NCI-H748 (cell line): ENCODE data around the gene TBC1D2B.

Source experiments
- DNase-seq: peaks from one replicate; lab custom pipeline; 2025; ENCODE audit not compliant: unreplicated experiment; lab: John Stamatoyannopoulos, UW

TBC1D2B gene

GRCh38 chr15:78055919-78056713 is 21.4 kb downstream of the TBC1D2B start:
- no peak for DNase-seq

DNA sequence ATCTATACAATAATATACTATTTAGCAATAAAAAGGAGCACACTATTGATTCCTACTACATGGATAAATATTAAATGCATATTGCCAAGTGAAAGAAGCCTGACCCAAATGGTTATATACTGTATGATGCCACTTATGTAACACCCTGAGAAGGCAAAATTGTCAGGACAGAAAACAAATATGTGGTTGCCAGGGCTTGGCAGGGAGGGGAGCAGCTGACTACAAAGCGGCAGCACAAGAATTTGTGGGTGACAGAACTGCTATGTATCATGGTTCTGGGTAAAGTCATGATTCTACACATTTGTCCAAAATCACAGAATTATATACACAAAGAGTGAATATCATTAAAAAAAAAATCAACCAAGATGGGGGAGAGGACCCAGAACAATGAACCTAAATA is 22.5 kb downstream of the TBC1D2B start:
- DNase-seq, result no peak

DNA sequence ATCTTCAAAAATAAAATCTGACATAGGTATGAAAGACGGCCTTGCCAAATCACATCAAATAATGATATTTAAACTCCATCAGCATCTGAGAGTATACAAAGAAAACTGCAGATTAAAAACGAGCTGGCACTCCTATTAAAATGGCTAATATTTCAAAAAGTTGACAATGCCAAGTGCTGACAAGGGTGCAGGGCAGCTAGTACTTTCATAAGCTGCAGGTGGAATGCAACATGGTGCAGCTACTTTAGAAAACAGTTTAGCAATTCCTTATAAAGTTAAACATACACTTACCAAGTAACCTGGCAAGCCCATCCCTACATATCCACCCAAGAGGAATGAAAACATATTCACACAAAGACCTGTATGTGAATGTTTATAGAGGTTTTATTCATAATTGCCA is 23.0 kb downstream of the TBC1D2B start:
- no peak for DNase-seq

- DNase-seq, result no peak
These were observed 25.0 kb downstream of the TBC1D2B start for GRCh38 chr15:78052545-78052944.

GRCh38 chr15:78052001-78052401 is 25.5 kb downstream of the TBC1D2B start:
- no peak for DNase-seq

DNA sequence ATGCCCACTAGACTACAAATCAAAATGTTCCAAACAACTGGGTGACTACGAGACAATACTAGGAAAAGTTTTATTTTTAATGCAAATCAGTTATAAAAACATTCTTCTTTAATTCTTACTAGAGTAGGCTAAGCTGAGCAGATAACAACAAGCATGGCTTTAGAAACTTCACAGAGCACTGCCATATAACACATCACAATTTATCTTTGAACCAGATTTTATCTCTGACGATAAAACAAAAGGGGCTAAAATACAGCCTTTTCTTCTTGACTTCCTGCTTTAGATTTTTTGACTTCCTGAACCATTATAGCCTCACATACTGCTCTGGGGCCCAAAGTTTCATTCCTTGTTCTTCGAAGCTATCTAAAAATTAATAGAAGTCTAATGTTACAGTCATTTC is 25.9 kb downstream of the TBC1D2B start:
- DNase-seq, result no peak

GRCh38 chr15:78050826-78051225 is 26.7 kb downstream of the TBC1D2B start:
- DNase-seq, result no peak

DNA sequence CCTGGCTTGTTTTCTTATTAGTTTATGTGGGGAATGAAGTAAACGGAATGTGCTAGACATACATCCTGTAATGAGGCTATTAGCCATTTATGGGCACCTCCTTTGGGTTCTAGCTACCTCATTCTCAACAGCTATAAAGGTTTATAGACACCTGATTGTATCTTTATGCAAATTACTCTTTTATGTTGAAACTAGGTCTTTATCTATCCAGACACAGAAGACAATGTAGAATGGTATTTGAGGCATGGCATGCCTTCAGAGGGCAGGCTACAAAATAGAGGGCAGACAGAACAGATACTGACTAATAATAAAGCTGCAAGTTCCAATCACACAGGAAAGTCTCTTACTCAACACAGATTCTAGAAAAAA is 27.1 kb downstream of the TBC1D2B start:
- DNase-seq, result no peak

GRCh38 chr15:78049691-78050440 is 27.6 kb downstream of the TBC1D2B start:
- DNase-seq, result no peak

- no peak for DNase-seq
These were observed 28.9 kb downstream of the TBC1D2B start for GRCh38 chr15:78048628-78048920.

DNA sequence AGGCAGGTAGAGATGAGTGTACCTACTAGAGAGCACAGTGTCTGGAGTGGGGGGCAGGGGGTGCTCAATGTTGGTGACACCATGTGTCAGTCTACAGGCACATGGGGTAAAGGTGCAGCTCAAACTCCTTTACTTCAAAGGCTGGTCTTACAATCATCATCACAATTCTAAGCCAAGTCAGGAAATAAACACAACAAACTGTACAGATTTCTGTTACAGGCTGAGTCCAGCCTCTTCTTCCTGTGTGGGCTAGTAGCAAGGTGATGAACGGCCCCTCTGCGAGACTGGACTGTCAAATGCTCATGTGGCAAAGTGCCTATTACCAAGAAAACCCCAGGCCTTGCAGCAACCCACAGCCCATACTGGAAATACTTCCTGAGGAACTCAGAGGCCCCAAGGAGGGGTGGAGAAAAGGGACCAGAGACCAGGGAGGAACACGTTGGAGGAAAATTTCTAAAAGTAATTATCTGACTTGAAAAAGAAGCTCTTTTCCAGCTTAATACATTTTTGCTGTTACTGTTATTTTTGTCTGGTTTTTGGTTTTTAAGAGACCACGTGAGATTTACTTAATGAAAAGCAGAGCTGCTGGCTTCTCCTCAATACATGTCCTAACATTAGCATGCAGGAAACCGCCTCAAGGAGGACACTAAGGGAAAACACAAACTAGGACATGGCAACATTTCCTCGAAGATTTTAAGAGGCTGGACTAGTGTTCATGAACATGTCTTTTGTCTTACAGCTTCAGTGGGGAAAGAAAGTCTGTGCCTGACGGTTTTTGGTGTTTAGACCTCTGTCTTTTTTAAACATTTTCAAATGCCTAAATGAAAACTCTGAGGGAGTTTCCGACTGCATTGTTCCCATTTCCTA is 29.5 kb downstream of the TBC1D2B start:
- DNase-seq, result no peak

DNA sequence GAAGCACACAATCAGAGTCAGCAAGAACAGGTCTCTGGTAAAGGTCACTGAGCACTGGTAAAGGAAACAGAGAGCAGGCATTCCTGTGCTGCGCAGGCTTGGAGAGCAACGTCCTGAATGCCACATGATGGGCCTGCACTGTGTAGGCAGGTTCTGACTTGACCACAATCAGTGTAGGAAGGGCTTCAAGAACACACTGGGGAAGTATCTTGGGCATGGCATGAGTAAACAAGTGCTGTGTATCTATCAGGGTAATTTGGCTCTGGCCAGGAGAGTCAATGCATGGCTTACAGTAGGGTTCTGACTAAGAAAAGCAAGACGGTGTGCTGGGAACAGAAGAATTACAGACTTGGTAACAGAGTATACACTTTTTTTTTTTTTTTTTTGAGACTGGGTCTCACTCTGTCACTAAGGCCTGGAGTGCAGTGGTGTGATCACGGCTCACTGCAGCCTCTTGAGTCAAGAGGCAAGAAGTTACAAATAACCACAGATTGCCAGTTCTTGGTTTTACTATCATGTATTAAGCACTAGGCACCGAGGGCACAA is 30.6 kb downstream of the TBC1D2B start:
- no peak for DNase-seq

GRCh38 chr15:78045189-78045588 is 32.3 kb downstream of the TBC1D2B start:
- DNase-seq, result no peak

- no peak for DNase-seq
These were observed 32.9 kb downstream of the TBC1D2B start for GRCh38 chr15:78044407-78045155.

DNA sequence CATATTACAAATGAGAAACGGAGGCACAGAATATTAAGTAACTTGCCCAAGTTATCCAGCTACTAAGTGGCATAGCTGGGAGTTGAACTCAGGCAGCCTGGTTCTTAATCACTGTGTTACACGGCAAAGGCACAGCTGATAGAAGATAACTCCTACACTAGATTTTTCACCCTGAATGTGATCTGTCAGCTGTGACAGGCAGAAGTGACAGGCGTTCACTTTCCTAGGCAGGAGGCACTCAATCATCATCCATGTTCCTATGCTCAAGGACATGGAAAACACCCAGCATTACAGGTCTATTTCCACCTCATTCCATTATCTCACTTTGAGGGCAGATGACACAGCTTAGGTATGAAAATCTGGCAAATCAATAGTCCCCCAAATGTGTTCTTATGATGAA is 35.6 kb downstream of the TBC1D2B start:
- no peak for DNase-seq

- DNase-seq, result no peak
These were observed 36.8 kb downstream of the TBC1D2B start for GRCh38 chr15:78040653-78041244.

DNA sequence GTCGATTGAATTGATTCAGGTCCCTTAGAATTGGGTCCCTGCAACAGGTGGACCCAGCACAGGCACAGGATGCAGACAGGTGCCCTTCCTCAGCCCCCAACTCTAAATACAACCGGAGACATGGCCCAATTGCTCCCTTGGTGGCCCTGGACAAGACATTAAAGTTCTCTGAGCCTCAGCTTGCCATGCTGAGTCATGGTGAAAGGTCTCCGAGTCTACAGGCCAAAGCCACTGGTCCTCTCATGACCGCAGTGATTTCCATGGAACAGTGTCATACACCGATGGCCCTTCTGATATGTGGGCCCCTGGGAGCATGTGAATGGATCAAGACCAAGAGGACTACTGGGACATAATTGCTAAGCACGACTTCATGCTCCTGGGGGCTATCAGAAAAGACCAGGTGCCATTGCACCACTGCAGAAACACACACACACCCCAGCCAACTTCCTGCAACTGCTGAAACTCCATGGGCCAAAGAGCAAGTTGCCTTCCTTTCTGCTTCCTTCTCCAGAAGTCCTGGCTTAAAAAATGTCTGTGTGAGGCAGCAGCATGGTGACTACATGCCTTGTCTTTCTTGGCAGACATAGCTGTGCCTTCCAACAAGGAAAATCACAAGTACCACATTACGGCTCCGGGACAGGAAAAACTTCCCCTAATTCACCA is 38.8 kb downstream of the TBC1D2B start:
- DNase-seq, result no peak

DNA sequence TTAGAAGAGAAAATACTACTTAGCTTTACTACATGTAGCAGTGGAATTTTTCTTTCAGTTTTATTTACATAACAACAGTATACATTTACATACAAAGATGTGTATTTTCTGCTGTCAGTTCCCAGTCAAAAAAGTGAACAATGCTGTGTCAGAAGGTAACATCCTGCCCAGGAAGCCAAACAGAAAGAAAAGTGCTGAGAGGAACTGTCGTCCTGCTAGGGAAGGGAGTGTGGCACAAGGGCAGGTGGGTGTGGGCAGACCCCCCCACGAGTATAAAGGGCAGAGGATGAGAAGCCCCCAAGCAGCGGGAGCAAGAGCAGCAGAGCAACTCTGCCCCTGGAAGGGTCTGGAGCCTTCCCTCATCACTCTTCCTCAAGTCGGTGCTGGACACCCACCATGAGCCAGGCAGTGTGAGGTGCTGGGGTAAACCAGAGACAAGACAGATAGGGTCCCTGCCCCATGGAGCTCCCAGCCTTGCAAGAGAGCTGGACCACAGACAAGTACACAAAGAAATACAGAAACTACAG is 39.7 kb downstream of the TBC1D2B start:
- no peak for DNase-seq

- DNase-seq, result no peak
These were observed 40.2 kb downstream of the TBC1D2B start for GRCh38 chr15:78037328-78037727.
